Dendritic cell treated with granulocyte-macrophage colony-stimulating factor and Interleukin-4, amounts not matched to agents 40 ng/mL and 50 ng/mL, for 4 days (primary cell): ENCODE data around the gene ASB7.
"Not testable (repeated sequence)": the region's sequence is repeated elsewhere in the genome, so short reads cannot be mapped to it uniquely, and the experiment has no call there.

Experiments
- H3K27ac Mint-ChIP-seq: one replicate; pipeline ENCODE4 v1.8.0; 2022; ENCODE audit warnings: mild to moderate bottlenecking, mixed read lengths
- H3K27me3 Mint-ChIP-seq: one replicate; pipeline ENCODE4 v1.8.0; 2022; ENCODE audit warnings: mild to moderate bottlenecking, mixed read lengths
- H3K36me3 Mint-ChIP-seq: one replicate; pipeline ENCODE4 v1.8.0; 2022; ENCODE audit warnings: low read depth, mixed read lengths
- H3K4me1 Mint-ChIP-seq: one replicate; pipeline ENCODE4 v1.8.0; 2022; ENCODE audit warnings: low read depth, mixed read lengths
- H3K4me3 Mint-ChIP-seq: one replicate; pipeline ENCODE4 v1.8.0; 2022; ENCODE audit warnings: mild to moderate bottlenecking, moderate library complexity, mixed read lengths
- H3K9me3 Mint-ChIP-seq: one replicate; pipeline ENCODE4 v1.8.0; 2022; ENCODE audit warnings: mixed read lengths
- intact Hi-C: fragments of 100-400 bp; cut with micrococcal nuclease; formaldehyde crosslinking; loops from one replicate; pipeline ENCODE4 v1.15.0; 2022

The ASB7 gene

GRCh38 chr15:100671124-100671680 lies 68.8 kb downstream of the ASB7 start:
- H3K9me3 Mint-ChIP-seq: no peaks in the 10 kb centered on the region
- no peaks in the 10 kb centered on the region for H3K36me3 Mint-ChIP-seq
- peaks cover 14% of the 10 kb centered on the region for H3K27me3 Mint-ChIP-seq
- intact Hi-C loops: no loop called here
- H3K4me1 Mint-ChIP-seq: no peaks in the 10 kb centered on the region
- H3K27ac Mint-ChIP-seq: no peak overlapping the region
- no peak overlapping the region for H3K4me3 Mint-ChIP-seq

GRCh38 chr15:100671858-100672543 lies 69.6 kb downstream of the ASB7 start:
- Mint-ChIP-seq H3K9me3 (no peaks in the 10 kb centered on the region), H3K27ac (no peak overlapping the region), H3K4me3 (no peak overlapping the region), H3K27me3 (peaks cover 20% of the 10 kb centered on the region), H3K36me3 (no peaks in the 10 kb centered on the region), H3K4me1 (no peaks in the 10 kb centered on the region)
- intact Hi-C loops: no loop called here

GRCh38 chr15:100672959-100673358 lies 70.6 kb downstream of the ASB7 start:
- Mint-ChIP-seq H3K4me1 (no peaks in the 10 kb centered on the region), H3K4me3 (no peak overlapping the region), H3K9me3 (no peaks in the 10 kb centered on the region), H3K36me3 (no peaks in the 10 kb centered on the region), H3K27ac (no peak overlapping the region), H3K27me3 (peaks cover 26% of the 10 kb centered on the region)
- intact Hi-C loops: no loop called here

GRCh38 chr15:100679151-100679550 lies 76.8 kb downstream of the ASB7 start:
- H3K9me3 Mint-ChIP-seq: peaks cover 16% of the 10 kb centered on the region
- H3K36me3 Mint-ChIP-seq, intact Hi-C loops, H3K27ac Mint-ChIP-seq, H3K4me3 Mint-ChIP-seq, H3K4me1 Mint-ChIP-seq: not testable (repeated sequence)
- H3K27me3 Mint-ChIP-seq: peaks cover 25% of the 10 kb centered on the region

- Mint-ChIP-seq H3K27ac (no peak overlapping the region), H3K9me3 (peaks cover 16% of the 10 kb centered on the region), H3K36me3 (no peaks in the 10 kb centered on the region), H3K27me3 (peaks cover 20% of the 10 kb centered on the region), H3K4me3 (no peak overlapping the region), H3K4me1 (no peaks in the 10 kb centered on the region)
- intact Hi-C loops: no loop called here
These were observed 78.3 kb downstream of the ASB7 start for GRCh38 chr15:100680726-100681125.

GRCh38 chr15:100681335-100681746 lies 79.0 kb downstream of the ASB7 start:
- Mint-ChIP-seq H3K36me3 (no peaks in the 10 kb centered on the region), H3K9me3 (peaks cover 16% of the 10 kb centered on the region), H3K4me1 (no peaks in the 10 kb centered on the region), H3K27me3 (peaks cover 14% of the 10 kb centered on the region), H3K4me3 (no peak overlapping the region), H3K27ac (no peak overlapping the region)
- intact Hi-C loops: no loop called here

- intact Hi-C loops: no loop called here
- no peak overlapping the region for H3K27ac Mint-ChIP-seq
- no peaks in the 10 kb centered on the region for H3K36me3 Mint-ChIP-seq
- no peaks in the 10 kb centered on the region for H3K4me1 Mint-ChIP-seq
- peaks cover 16% of the 10 kb centered on the region for H3K9me3 Mint-ChIP-seq
- H3K27me3 Mint-ChIP-seq: peaks cover 8% of the 10 kb centered on the region
- no peak overlapping the region for H3K4me3 Mint-ChIP-seq
These were observed 80.1 kb downstream of the ASB7 start for GRCh38 chr15:100682468-100682867.

GRCh38 chr15:100683434-100683833 lies 81.0 kb downstream of the ASB7 start:
- no peaks in the 10 kb centered on the region for H3K36me3 Mint-ChIP-seq
- H3K4me1 Mint-ChIP-seq: no peaks in the 10 kb centered on the region
- intact Hi-C loops: no loop called here
- H3K4me3 Mint-ChIP-seq: no peak overlapping the region
- H3K9me3 Mint-ChIP-seq: peaks cover 16% of the 10 kb centered on the region
- H3K27me3 Mint-ChIP-seq: peaks cover 6% of the 10 kb centered on the region
- no peak overlapping the region for H3K27ac Mint-ChIP-seq

GRCh38 chr15:100684591-100684990 lies 82.2 kb downstream of the ASB7 start:
- Mint-ChIP-seq H3K4me1 (no peaks in the 10 kb centered on the region), H3K27me3 (peaks cover 6% of the 10 kb centered on the region), H3K4me3 (no peak overlapping the region), H3K9me3 (peaks cover 16% of the 10 kb centered on the region), H3K36me3 (no peaks in the 10 kb centered on the region), H3K27ac (no peak overlapping the region)
- intact Hi-C loops: no loop called here

- intact Hi-C loops: no loop called here
- Mint-ChIP-seq H3K27ac (no peak overlapping the region), H3K9me3 (peaks cover 7% of the 10 kb centered on the region), H3K27me3 (peaks cover 6% of the 10 kb centered on the region), H3K4me3 (no peak overlapping the region), H3K36me3 (no peaks in the 10 kb centered on the region), H3K4me1 (no peaks in the 10 kb centered on the region)
These were observed 83.8 kb downstream of the ASB7 start for GRCh38 chr15:100686021-100686724.

GRCh38 chr15:100686725-100687473 lies 84.5 kb downstream of the ASB7 start:
- Mint-ChIP-seq H3K4me1 (no peaks in the 10 kb centered on the region), H3K36me3 (no peaks in the 10 kb centered on the region), H3K4me3 (no peak overlapping the region), H3K27ac (no peak overlapping the region), H3K27me3 (peaks cover 6% of the 10 kb centered on the region), H3K9me3 (no peaks in the 10 kb centered on the region)
- intact Hi-C loops: no loop called here

- Mint-ChIP-seq H3K27ac (no peak overlapping the region), H3K9me3 (no peaks in the 10 kb centered on the region), H3K4me1 (no peaks in the 10 kb centered on the region), H3K36me3 (no peaks in the 10 kb centered on the region), H3K27me3 (peaks cover 7% of the 10 kb centered on the region), H3K4me3 (no peak overlapping the region)
- intact Hi-C loops: no loop called here
These were observed 85.3 kb downstream of the ASB7 start for GRCh38 chr15:100687582-100688141.

GRCh38 chr15:100688549-100689120 lies 86.2 kb downstream of the ASB7 start:
- no peak overlapping the region for H3K27ac Mint-ChIP-seq
- no peaks in the 10 kb centered on the region for H3K36me3 Mint-ChIP-seq
- intact Hi-C loops: no loop called here
- H3K4me1 Mint-ChIP-seq: no peaks in the 10 kb centered on the region
- H3K27me3 Mint-ChIP-seq: peaks cover 9% of the 10 kb centered on the region
- H3K4me3 Mint-ChIP-seq: no peak overlapping the region
- H3K9me3 Mint-ChIP-seq: no peaks in the 10 kb centered on the region
